ENCODE measurements around the gene GPHN. TPM values are rescaled to one million over a fixed set of nuclear protein-coding genes. Genes with fewer than 3 reads are reported as not detected.

Gene GPHN
- total and polyA plus RNA-seq, 10 of the 15 experiments (the other 5 are each of a cell fraction or from before 2014, with no cell fraction given), result 22.3 to 48.8 (median 33.1) TPM

DNA sequence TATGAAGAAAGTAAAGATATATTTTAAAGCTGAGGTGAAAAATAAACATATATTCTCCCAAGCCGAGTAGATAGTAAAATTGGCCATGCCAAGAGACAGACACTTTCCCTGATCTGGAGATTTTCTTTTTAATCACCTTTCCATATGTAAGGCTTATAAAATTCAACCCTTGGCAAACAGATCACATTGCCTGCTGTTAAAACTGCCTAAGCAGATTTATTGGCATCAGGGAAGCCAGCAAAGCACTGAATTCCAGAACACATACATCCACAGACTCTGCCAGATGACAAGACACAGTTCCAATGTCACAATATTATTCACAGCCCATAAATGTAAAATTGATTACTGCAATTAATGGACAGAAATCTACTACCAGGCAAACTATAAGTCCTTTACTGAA, 603.1 kb downstream of the GPHN start:
- Histone ChIP-seq H4K20me1 (ENCODE audit: control insufficient read depth, insufficient read depth) (no peaks in the 10 kb centered on the region), H3K27me3 (replicated peaks in 1 of 2; ENCODE audit: control insufficient read depth in 2 of 2, insufficient read depth in 2 of 2, low read length in 1 of 2) (no peaks in the 10 kb centered on the region), H3K79me2 (ENCODE audit: control insufficient read depth, insufficient read depth, low read length) (no peaks in the 10 kb centered on the region), H3K9ac (ENCODE audit: control insufficient read depth, insufficient read depth, low read length) (no peak overlapping the region), H3K36me3 (ENCODE audit: control insufficient read depth in 2 of 2, insufficient read depth in 2 of 2, low read length in 1 of 2) (no peaks in the 10 kb centered on the region; a peak in 3 of 4 replicates), H3K4me1 (ENCODE audit: control insufficient read depth, insufficient read depth, low read length) (no peaks in the 10 kb centered on the region), H3K9me3 (replicated peaks; ENCODE audit: control insufficient read depth, insufficient read depth, low read length) (no peaks in the 10 kb centered on the region; the same call in 2 of the 3 replicates), H3K4me3 (no peak overlapping the region), H3K27ac (ENCODE audit: control insufficient read depth, insufficient read depth) (no peak overlapping the region), H3K4me2 (ENCODE audit: control insufficient read depth, insufficient read depth) (no peak overlapping the region), H2AFZ (ENCODE audit: control insufficient read depth, low read depth, low read length) (no peak overlapping the region)
- no peak for ATAC-seq
- ChIA-PET POLR2A (no interaction called here), RAD21 (ENCODE audit: unreplicated experiment) (no interaction called here), SMC1A (ENCODE audit: uncharacterized antibody, unreplicated experiment) (interaction anchor here (0.6 to 0.7 kb wide), 2 partner anchors 20 to 311 kb away, joined by 3 read pairs; no protein-coding TSS in a partner anchor), CTCF (no interaction called here)
- intact Hi-C loops (cut with micrococcal nuclease; ENCODE audit: unreplicated experiment) (loop anchor here (10.0 kb wide), 1 partner anchor 366 kb away; no protein-coding TSS in a partner anchor), in situ Hi-C loops (cut with MboI) (loop anchor here (10.0 kb wide), 1 partner anchor 616 kb away; no protein-coding TSS in a partner anchor)
- 90% methylated on average over 1 of the region's 1 CpG for WGBS (ENCODE audit: insufficient coverage, insufficient replicate concordance, low lambda C conversion rate, missing lambda C conversion rate)
- DNase-seq (ENCODE audit: low read depth, low spot score), result no peak
- FAIRE-seq, result no peak
- no TSS peak for BruUV-seq (replicated peaks)
- TF ChIP-seq ZNF217 (IDR thresholded peaks at IDR 0.05) (no peak), CBFB (IDR thresholded peaks at IDR 0.05; ENCODE audit: low read depth) (no peak), ETV6 (conservative IDR thresholded peaks at IDR 0.05 in 1 of 2, IDR thresholded peaks at IDR 0.05 in 1 of 2; ENCODE audit: borderline replicate concordance in 1 of 2, low read depth in 1 of 2) (no peak), TCF7 (IDR thresholded peaks at IDR 0.05; ENCODE audit: borderline replicate concordance) (no peak), PAX8 (IDR thresholded peaks at IDR 0.05) (no peak), CEBPB (IDR thresholded peaks at IDR 0.05; ENCODE audit: borderline replicate concordance in 1 of 2, low read depth in 2 of 2, low read length in 2 of 2) (no peak), KAT2A (conservative IDR thresholded peaks at IDR 0.05; ENCODE audit: control insufficient read depth, low read depth, low read length) (no peak), TCF3 (IDR thresholded peaks at IDR 0.05; ENCODE audit: borderline replicate concordance, insufficient read depth, low read depth, low read length) (no peak), SMC3 (IDR thresholded peaks at IDR 0.05; ENCODE audit: borderline replicate concordance, low read length) (no peak)
- TF ChIP-seq, protein P1, sequence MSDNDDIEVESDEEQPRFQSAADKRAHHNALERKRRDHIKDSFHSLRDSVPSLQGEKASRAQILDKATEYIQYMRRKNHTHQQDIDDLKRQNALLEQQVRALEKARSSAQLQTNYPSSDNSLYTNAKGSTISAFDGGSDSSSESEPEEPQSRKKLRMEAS (IDR thresholded peaks at IDR 0.05; ENCODE audit: low read depth, low read length), result no peak
- TF ChIP-seq, protein P2, sequence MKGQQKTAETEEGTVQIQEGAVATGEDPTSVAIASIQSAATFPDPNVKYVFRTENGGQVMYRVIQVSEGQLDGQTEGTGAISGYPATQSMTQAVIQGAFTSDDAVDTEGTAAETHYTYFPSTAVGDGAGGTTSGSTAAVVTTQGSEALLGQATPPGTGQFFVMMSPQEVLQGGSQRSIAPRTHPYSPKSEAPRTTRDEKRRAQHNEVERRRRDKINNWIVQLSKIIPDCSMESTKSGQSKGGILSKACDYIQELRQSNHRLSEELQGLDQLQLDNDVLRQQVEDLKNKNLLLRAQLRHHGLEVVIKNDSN (IDR thresholded peaks at IDR 0.05; ENCODE audit: borderline replicate concordance, extremely low read length, insufficient read depth, low read depth, low read length), result no peak
- TF ChIP-seq, protein P3, sequence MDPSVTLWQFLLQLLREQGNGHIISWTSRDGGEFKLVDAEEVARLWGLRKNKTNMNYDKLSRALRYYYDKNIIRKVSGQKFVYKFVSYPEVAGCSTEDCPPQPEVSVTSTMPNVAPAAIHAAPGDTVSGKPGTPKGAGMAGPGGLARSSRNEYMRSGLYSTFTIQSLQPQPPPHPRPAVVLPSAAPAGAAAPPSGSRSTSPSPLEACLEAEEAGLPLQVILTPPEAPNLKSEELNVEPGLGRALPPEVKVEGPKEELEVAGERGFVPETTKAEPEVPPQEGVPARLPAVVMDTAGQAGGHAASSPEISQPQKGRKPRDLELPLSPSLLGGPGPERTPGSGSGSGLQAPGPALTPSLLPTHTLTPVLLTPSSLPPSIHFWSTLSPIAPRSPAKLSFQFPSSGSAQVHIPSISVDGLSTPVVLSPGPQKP (IDR thresholded peaks at IDR 0.05; ENCODE audit: low read depth, low read length), result no peak
- TF ChIP-seq, protein P4, sequence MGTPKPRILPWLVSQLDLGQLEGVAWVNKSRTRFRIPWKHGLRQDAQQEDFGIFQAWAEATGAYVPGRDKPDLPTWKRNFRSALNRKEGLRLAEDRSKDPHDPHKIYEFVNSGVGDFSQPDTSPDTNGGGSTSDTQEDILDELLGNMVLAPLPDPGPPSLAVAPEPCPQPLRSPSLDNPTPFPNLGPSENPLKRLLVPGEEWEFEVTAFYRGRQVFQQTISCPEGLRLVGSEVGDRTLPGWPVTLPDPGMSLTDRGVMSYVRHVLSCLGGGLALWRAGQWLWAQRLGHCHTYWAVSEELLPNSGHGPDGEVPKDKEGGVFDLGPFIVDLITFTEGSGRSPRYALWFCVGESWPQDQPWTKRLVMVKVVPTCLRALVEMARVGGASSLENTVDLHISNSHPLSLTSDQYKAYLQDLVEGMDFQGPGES (IDR thresholded peaks at IDR 0.05), result no peak
- TF ChIP-seq, protein P5, sequence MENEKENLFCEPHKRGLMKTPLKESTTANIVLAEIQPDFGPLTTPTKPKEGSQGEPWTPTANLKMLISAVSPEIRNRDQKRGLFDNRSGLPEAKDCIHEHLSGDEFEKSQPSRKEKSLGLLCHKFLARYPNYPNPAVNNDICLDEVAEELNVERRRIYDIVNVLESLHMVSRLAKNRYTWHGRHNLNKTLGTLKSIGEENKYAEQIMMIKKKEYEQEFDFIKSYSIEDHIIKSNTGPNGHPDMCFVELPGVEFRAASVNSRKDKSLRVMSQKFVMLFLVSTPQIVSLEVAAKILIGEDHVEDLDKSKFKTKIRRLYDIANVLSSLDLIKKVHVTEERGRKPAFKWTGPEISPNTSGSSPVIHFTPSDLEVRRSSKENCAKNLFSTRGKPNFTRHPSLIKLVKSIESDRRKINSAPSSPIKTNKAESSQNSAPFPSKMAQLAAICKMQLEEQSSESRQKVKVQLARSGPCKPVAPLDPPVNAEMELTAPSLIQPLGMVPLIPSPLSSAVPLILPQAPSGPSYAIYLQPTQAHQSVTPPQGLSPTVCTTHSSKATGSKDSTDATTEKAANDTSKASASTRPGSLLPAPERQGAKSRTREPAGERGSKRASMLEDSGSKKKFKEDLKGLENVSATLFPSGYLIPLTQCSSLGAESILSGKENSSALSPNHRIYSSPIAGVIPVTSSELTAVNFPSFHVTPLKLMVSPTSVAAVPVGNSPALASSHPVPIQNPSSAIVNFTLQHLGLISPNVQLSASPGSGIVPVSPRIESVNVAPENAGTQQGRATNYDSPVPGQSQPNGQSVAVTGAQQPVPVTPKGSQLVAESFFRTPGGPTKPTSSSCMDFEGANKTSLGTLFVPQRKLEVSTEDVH (IDR thresholded peaks at IDR 0.05; ENCODE audit: low read depth, partially characterized antibody), result no peak
